GM13976 (cell line): ENCODE results near the gene ANAPC4.

Experiments used
- DNase-seq: peaks from one replicate; pipeline ENCODE4 v3.0.0; 2012; ENCODE audit warnings: low spot score
- in situ Hi-C: fragments of 300-500 bp; cut with MboI; formaldehyde crosslinking; loops from one replicate; pipeline ENCODE4 v1.12.0; 2022; ENCODE audit warnings: low sequenced_read_pairs, mixed read lengths, inconsistent platforms; ENCODE audit not compliant: unreplicated experiment
- TF ChIP-seq, protein P1 (sequence below): IDR thresholded peaks from 2 replicates; pipeline ENCODE4 v1.5.1; 2012; ENCODE audit warnings: borderline replicate concordance, mild to moderate bottlenecking; ENCODE audit not compliant: insufficient read depth; ENCODE audit errors: extremely low read depth, missing control alignments, control extremely low read depth

ANAPC4 gene

DNA sequence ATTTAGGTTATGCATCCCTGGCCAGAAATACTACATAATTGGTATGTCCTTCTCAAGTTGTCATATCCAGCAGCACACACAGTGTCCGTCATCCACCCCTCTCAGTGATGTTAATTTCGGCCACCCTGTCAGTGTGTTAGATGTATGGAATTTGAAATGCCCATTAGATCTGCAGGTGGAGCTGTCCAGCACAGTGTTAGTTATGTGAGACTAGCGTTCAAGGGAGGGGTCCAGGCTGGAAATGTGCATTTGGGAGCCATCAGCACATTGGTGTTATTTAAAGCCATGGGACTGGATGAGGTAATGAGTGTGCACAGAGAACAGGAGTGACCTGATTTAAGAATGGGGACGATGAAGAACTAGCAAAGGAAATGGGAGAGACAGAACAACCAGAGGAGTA is 22.4 kb downstream of the ANAPC4 start:
- no peak for DNase-seq
- in situ Hi-C loops: no loop called here
- TF ChIP-seq, protein P1, sequence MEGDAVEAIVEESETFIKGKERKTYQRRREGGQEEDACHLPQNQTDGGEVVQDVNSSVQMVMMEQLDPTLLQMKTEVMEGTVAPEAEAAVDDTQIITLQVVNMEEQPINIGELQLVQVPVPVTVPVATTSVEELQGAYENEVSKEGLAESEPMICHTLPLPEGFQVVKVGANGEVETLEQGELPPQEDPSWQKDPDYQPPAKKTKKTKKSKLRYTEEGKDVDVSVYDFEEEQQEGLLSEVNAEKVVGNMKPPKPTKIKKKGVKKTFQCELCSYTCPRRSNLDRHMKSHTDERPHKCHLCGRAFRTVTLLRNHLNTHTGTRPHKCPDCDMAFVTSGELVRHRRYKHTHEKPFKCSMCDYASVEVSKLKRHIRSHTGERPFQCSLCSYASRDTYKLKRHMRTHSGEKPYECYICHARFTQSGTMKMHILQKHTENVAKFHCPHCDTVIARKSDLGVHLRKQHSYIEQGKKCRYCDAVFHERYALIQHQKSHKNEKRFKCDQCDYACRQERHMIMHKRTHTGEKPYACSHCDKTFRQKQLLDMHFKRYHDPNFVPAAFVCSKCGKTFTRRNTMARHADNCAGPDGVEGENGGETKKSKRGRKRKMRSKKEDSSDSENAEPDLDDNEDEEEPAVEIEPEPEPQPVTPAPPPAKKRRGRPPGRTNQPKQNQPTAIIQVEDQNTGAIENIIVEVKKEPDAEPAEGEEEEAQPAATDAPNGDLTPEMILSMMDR: no peak

DNA sequence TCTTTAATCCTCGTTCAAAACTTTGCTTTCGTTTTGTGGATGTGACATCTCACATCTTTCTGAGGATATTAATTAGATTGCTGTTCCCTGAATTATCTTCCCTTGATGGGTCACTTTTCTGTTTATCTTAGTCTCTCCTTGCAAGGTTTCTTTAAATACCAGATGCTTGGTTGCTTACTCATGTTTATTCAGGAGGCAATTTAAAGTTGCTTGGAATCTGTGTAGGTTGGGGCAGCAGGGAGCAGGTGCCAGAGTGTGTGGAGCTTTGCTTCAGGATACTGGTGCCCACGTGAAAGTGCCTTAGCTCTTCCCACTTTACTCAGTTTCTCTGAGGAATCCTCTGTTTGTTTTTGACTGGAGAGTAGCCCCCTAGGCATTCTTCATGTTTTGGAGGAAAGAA is 24.0 kb downstream of the ANAPC4 start:
- DNase-seq: no peak

DNA sequence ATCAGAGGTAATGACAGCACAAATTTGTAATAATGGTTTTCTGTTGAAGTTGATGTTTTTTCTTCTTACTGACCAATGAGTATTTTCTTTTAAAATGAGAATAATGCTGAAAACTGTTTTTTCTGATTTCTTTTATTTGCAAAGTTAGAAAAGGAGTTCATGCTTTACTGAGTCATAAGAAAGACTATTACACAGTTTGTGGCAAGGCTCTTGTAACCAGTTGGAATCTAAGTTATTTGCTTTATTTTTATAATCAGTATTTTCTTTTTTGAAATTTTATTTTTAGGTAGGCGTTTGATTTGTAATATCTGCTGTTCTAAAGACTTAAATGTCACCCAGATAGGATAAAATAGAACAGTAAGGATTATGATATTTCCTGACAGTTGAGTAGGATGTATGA is 25.5 kb downstream of the ANAPC4 start:
- DNase-seq: no peak
- in situ Hi-C loops: no loop called here
- TF ChIP-seq, protein P1: no peak

More for the DNA sequence above, 24.0 kb downstream of the ANAPC4 start:
- in situ Hi-C loops: no loop called here
- TF ChIP-seq, protein P1: no peak

- no peak for DNase-seq
- in situ Hi-C loops: no loop called here
- TF ChIP-seq, protein P1: no peak
Measured at GRCh38 chr4:25403699-25404098, 26.6 kb downstream of the ANAPC4 start.

DNA sequence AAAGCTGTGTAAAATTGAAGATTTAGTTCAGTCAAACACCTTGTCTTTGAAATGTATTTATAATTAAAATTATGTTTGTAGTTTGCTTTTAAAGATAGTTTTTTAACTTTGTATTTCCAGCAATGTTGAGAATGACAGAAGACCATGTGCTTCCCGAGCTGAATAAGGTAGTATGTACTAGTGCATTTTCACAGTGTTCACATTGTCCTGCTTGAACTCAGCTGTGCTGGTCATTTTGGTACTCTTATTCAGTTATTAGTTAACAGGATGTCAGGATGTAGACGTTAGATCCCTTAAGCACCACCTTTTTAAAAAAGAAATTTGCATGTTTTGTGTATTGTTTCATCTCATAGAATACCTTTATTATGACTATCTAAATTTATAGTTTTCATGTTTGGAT is 28.4 kb downstream of the ANAPC4 start:
- TF ChIP-seq, protein P1: no peak
- in situ Hi-C loops: no loop called here
- DNase-seq: no peak

DNA sequence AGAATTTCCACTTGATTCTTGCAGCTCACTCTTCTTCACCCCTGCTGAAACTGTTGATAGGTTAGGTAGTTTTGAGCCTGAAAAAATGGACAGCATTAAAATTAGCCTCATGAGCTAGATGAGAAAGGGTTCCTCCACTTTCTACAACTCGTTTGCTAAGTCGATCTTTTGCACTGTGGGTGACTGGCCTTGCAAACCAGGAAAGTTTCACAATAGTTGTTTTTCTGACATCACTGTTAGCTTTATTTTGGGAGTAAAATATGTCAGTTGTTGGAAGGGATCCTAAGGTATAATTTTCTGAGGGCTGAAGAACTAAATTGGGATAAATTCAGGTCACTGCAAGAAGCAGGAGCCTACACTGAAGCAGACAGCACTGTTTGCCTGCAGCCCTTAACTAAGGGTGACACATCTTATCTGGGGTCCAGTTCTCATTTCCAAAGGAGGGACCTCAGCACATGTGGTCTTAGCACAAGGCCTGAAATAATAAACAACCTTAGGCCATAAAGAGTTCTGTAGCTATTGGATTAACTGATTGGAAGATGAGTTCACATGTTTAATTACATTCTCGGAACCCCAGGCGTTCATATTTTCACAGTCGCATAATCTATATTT is 29.1 kb downstream of the ANAPC4 start:
- in situ Hi-C loops: no loop called here
- no peak for DNase-seq

More for the DNA sequence above, 29.1 kb downstream of the ANAPC4 start:
- TF ChIP-seq, protein P1: no peak
